T-helper 1 cell treated with Interleukin-12 subunit alpha and Interleukin-12 subunit beta and Interleukin-4 antibody, amounts not matched to agents 30 μg/mL and 1 μg/mL, for 36 hours (primary cell): ENCODE data around the gene PLIN4.
"Not testable (repeated sequence)": the region's sequence is repeated elsewhere in the genome, so short reads cannot be mapped to it uniquely, and the experiment has no call there.

Experiments
- H3K27ac Mint-ChIP-seq: one replicate; pipeline ENCODE4 v1.8.0; 2021; ENCODE audit warnings: mild to moderate bottlenecking, mixed read lengths
- H3K27me3 Mint-ChIP-seq: one replicate; pipeline ENCODE4 v1.8.0; 2021; ENCODE audit warnings: low read depth, mixed read lengths
- H3K36me3 Mint-ChIP-seq: one replicate; pipeline ENCODE4 v1.8.0; 2021; ENCODE audit warnings: low read depth, mixed read lengths
- H3K4me1 Mint-ChIP-seq: one replicate; pipeline ENCODE4 v1.8.0; 2021; ENCODE audit warnings: low read depth, mixed read lengths
- H3K4me3 Mint-ChIP-seq: one replicate; pipeline ENCODE4 v1.8.0; 2021; ENCODE audit warnings: mild to moderate bottlenecking, moderate library complexity, mixed read lengths
- H3K9me3 Mint-ChIP-seq: one replicate; pipeline ENCODE4 v1.8.0; 2021; ENCODE audit warnings: mixed read lengths

PLIN4 gene

DNA sequence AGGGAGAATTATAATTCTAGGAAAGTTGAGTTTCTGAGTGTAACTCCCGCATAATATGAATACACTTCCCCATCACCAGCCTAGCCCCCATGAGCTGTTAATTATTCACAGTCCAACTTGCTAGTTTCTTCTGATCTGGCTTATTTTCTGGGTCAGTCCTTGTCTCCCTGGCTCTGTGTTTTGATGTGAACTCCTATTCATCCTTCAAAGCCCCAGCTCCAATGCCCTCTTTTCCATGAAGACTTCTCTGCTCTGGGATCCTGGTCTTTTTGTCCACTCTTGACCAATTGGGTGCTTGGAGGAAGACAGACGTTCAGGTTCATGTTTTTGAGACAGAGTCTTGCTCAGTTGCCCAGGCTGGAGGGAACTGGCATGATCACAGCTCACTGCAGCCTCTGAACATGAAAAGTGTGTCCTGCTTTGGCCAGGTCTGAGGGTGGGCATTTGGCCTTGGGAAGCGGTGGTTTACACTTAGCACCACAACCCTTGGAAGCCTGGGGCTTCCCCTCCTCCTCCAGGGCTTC lies 20.9 kb upstream of the PLIN4 start:
- no peaks in the 10 kb centered on the region for H3K9me3 Mint-ChIP-seq
- peaks cover 9% of the 10 kb centered on the region for H3K27me3 Mint-ChIP-seq
- peaks cover 6% of the 10 kb centered on the region for H3K4me1 Mint-ChIP-seq
- no peaks in the 10 kb centered on the region for H3K36me3 Mint-ChIP-seq
- H3K27ac Mint-ChIP-seq: no peak overlapping the region
- no peak overlapping the region for H3K4me3 Mint-ChIP-seq

DNA sequence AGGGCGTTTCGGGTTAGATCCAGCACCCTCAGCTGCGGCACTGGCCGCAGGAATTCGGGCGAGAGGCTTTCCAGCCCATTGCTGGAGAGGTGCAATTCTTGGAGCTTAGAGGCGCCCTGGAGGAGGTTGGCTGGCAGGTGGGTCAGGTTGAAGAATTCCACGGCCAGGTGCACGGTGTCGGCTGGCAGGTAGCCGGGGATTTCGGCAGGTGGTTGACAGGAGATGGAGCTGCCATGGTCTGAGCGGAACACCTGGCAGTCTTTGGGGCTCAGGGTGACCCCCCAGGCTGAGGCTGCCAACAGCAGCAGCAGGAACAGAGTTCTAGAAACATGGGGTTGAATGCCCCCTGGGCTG lies 20.3 kb upstream of the PLIN4 start:
- Mint-ChIP-seq H3K27me3 (peaks cover 9% of the 10 kb centered on the region), H3K27ac (no peak overlapping the region), H3K4me1 (peaks cover 6% of the 10 kb centered on the region), H3K9me3 (no peaks in the 10 kb centered on the region), H3K4me3 (no peak overlapping the region), H3K36me3 (no peaks in the 10 kb centered on the region)

GRCh38 chr19:4537953-4538600 lies 19.8 kb upstream of the PLIN4 start:
- peaks cover 9% of the 10 kb centered on the region for H3K27me3 Mint-ChIP-seq
- H3K36me3 Mint-ChIP-seq: no peaks in the 10 kb centered on the region
- peaks cover 6% of the 10 kb centered on the region for H3K4me1 Mint-ChIP-seq
- H3K4me3 Mint-ChIP-seq: no peak overlapping the region
- H3K9me3 Mint-ChIP-seq: no peaks in the 10 kb centered on the region
- H3K27ac Mint-ChIP-seq: no peak overlapping the region

DNA sequence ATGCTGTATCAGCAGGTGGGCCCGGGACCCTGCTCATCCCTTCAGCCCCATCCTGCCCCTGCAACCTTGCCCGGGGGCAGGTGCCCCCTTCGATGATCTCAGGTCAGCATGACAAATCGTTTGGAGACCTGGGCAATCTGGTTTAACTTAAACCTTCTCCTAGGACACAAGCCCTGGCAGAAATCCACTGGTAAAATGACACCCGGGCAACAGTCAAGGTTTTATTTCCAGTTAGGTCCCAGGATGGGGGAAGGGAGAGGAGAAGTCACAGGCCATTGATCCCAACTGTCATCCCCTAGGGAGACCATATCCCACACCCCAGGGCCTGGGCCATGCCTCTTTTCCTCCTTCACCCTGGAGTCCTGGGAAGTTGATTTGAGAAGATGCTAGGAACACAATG lies 18.5 kb upstream of the PLIN4 start:
- peaks cover 6% of the 10 kb centered on the region for H3K4me1 Mint-ChIP-seq
- H3K36me3 Mint-ChIP-seq: no peaks in the 10 kb centered on the region
- no peaks in the 10 kb centered on the region for H3K9me3 Mint-ChIP-seq
- H3K27me3 Mint-ChIP-seq: peaks cover 9% of the 10 kb centered on the region
- H3K27ac Mint-ChIP-seq: no peak overlapping the region
- no peak overlapping the region for H3K4me3 Mint-ChIP-seq

- Mint-ChIP-seq H3K4me3 (no peak within 1 kb of the TSS), H3K27ac (no peak within 1 kb of the TSS), H3K36me3 (no peaks in the 10 kb centered on the region)
Measured at GRCh38 chr19:4534836-4535658, 16.8 kb upstream of the PLIN4 start, which contains the start of gene PLIN5. PLIN5 (minus strand) TSS chr19:4535224; CDS start chr19:4534074, 1,150 bp downstream.

GRCh38 chr19:4533835-4534424 lies 15.6 kb upstream of the PLIN4 start:
- Mint-ChIP-seq H3K9me3 (no peaks in the 10 kb centered on the region), H3K27ac (no peak overlapping the region), H3K36me3 (no peaks in the 10 kb centered on the region), H3K4me1 (no peaks in the 10 kb centered on the region), H3K4me3 (no peak overlapping the region), H3K27me3 (peaks cover 16% of the 10 kb centered on the region)

More at GRCh38 chr19:4534836-4535658, 16.8 kb upstream of the PLIN4 start, which contains the start of gene PLIN5:
- Mint-ChIP-seq H3K4me1 (peaks cover 5% of the 10 kb centered on the region), H3K27me3 (peaks cover 16% of the 10 kb centered on the region), H3K9me3 (no peaks in the 10 kb centered on the region)

DNA sequence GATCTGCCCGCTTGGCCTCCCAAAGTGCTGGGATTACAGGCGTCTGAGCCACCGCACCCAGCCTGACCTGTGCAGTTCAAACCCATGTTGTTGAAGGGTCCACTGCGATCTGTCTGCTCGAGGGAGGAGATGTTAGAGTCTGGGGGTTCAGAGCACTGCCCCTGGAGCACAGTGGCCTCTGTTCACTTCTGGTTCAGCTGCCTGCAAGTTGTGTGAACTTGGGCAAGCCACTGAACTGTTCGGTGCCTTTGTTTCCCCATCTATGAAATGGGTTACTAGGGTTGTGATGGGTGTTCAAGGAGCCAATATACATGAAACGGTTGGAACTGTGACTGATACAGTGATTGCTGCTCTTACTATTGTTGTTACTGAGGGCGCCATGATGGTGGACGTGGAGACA lies 15.0 kb upstream of the PLIN4 start:
- no peaks in the 10 kb centered on the region for H3K9me3 Mint-ChIP-seq
- no peaks in the 10 kb centered on the region for H3K36me3 Mint-ChIP-seq
- no peak overlapping the region for H3K4me3 Mint-ChIP-seq
- no peaks in the 10 kb centered on the region for H3K4me1 Mint-ChIP-seq
- H3K27ac Mint-ChIP-seq: no peak overlapping the region
- peaks cover 16% of the 10 kb centered on the region for H3K27me3 Mint-ChIP-seq

DNA sequence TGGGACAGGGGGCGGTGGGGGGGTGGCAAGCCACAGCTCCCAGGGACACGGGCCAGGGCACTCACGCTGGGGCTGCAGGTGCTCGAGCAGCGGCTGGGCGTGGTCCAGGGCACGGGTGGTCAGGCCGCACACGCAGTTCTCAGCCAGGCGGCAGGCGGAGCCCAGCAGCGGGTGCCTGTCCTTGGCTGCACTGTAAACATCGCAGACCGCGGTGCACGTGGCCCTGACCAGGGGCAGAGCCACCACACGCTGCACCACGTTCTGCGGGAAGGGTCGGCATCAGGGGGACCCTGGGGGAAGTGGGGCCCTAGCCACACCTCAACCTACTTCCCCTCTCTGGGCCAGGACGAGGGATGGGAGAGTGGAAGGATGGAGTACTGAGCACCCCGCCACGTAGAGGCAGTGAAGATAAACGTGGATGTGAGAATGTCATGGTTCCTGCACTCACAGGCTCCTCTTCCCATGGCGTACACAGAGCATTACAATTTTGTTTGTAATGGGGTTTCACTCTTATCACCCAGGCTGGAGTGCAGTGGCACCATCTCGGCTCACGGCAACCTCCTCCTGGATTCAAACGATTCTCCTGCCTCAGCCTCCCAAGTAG lies 13.4 kb upstream of the PLIN4 start:
- no peaks in the 10 kb centered on the region for H3K9me3 Mint-ChIP-seq
- H3K4me1 Mint-ChIP-seq: no peaks in the 10 kb centered on the region
- H3K4me3 Mint-ChIP-seq: no peak overlapping the region
- H3K27me3 Mint-ChIP-seq: peaks cover 16% of the 10 kb centered on the region
- no peak overlapping the region for H3K27ac Mint-ChIP-seq
- H3K36me3 Mint-ChIP-seq: no peaks in the 10 kb centered on the region

- Mint-ChIP-seq H3K9me3 (no peaks in the 10 kb centered on the region), H3K36me3 (no peaks in the 10 kb centered on the region), H3K27me3 (peaks cover 12% of the 10 kb centered on the region), H3K4me1 (no peaks in the 10 kb centered on the region), H3K4me3 (no peak overlapping the region), H3K27ac (no peak overlapping the region)
Measured at GRCh38 chr19:4529924-4530522, 11.7 kb upstream of the PLIN4 start.

- Mint-ChIP-seq H3K36me3 (no peaks in the 10 kb centered on the region), H3K9me3 (no peaks in the 10 kb centered on the region), H3K4me1 (no peaks in the 10 kb centered on the region), H3K4me3 (no peak overlapping the region), H3K27ac (no peak overlapping the region), H3K27me3 (peaks cover 7% of the 10 kb centered on the region)
Measured at GRCh38 chr19:4528843-4529242, 10.6 kb upstream of the PLIN4 start.

- not testable (repeated sequence) for H3K27ac Mint-ChIP-seq, H3K4me1 Mint-ChIP-seq, H3K4me3 Mint-ChIP-seq, H3K36me3 Mint-ChIP-seq, H3K9me3 Mint-ChIP-seq, H3K27me3 Mint-ChIP-seq
Measured at GRCh38 chr19:4527377-4527776, 9.1 kb upstream of the PLIN4 start.

- H3K27ac Mint-ChIP-seq: no peak overlapping the region
- H3K36me3 Mint-ChIP-seq: no peaks in the 10 kb centered on the region
- H3K9me3 Mint-ChIP-seq: no peaks in the 10 kb centered on the region
- peaks cover 4% of the 10 kb centered on the region for H3K27me3 Mint-ChIP-seq
- no peaks in the 10 kb centered on the region for H3K4me1 Mint-ChIP-seq
- H3K4me3 Mint-ChIP-seq: no peak overlapping the region
Measured at GRCh38 chr19:4525563-4526002, 7.3 kb upstream of the PLIN4 start.

DNA sequence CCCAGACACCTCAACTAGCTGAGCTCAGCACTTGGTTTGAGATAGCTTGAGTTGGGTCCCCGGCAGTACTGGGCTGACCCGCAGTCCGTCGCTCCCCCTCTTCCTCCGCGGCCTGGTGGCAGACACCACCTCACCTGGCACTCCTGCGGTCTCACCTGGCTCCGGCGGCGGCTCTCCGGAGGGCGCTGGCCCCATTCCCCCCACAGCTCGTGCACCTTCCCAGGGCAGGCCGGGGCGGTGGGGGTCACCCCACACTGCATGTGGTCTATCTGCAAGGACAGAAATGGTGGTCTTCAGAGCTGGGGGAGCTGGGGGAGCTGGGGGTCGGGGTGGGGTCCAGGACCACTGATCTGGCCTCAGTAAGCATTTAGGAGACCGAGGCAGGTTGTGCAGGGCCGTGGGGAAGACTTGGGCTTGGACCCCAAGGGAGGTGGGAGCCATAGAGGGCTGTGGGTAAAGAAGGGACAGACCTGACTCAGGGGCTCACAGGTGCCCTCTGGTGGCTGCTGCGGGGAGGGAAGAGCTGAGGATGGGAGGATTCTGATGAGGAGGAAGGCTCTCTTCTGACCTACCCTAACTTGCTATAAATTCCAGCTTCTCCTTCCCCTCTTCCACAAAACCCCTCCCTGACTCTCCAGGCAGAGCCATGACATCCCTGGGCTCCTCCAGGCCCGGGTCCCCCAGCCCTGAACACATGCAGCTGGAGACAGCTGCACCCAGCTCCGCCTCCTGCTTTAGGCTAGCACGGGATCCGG lies 6.7 kb upstream of the PLIN4 start:
- Mint-ChIP-seq H3K27ac (no peak overlapping the region), H3K9me3 (no peaks in the 10 kb centered on the region), H3K27me3 (no peaks in the 10 kb centered on the region), H3K36me3 (no peaks in the 10 kb centered on the region), H3K4me3 (no peak overlapping the region), H3K4me1 (no peaks in the 10 kb centered on the region)
